Measurements from ENCODE around the gene PIP. TPM values are rescaled to one million over a fixed set of nuclear protein-coding genes. Genes with fewer than 3 reads are reported as not detected.

The PIP gene
- total RNA-seq, 1 experiment from 2014 or later: not detected

- no peak overlapping the region for H2AFZ ChIP-seq (ENCODE audit: low read depth, low read length, poor library complexity, severe bottlenecking)
- no TSS peak for BruUV-seq (replicated peaks)
- H4K20me1 ChIP-seq (ENCODE audit: insufficient read depth): no peaks in the 10 kb centered on the region
- intact Hi-C loops (cut with micrococcal nuclease): no loop called here
- ATAC-seq: no peak
- H3K36me3 ChIP-seq (ENCODE audit: control insufficient read depth in 1 of 2, insufficient read depth in 2 of 2, low read length in 2 of 2): no peaks in the 10 kb centered on the region
- ChIA-PET RAD21 (ENCODE audit: low non-redundant PET in 1 of 2, low total read pairs in 2 of 2, uncharacterized antibody in 2 of 2, unreplicated experiment in 2 of 2) (no interaction called here), POLR2A (no interaction called here), CTCF (no interaction called here)
- no peak overlapping the region for H3K9ac ChIP-seq (ENCODE audit: low read length)
- TF ChIP-seq CBX3 (IDR thresholded peaks at IDR 0.05; ENCODE audit: low read depth) (no peak), POLR2A (IDR thresholded peaks at IDR 0.05; ENCODE audit: borderline replicate concordance, extremely low read depth, insufficient read depth, insufficient read length) (no peak), JUND (IDR thresholded peaks at IDR 0.05) (no peak), TCF7L2 (IDR thresholded peaks at IDR 0.05; ENCODE audit: borderline replicate concordance, extremely low read depth, insufficient read depth, insufficient read length) (no peak), ELF1 (IDR thresholded peaks at IDR 0.05; ENCODE audit: borderline replicate concordance, low read depth) (no peak), SP1 (IDR thresholded peaks at IDR 0.05; ENCODE audit: low read depth) (no peak), EGR1 (IDR thresholded peaks at IDR 0.05; ENCODE audit: low read depth) (no peak), POLR2AphosphoS5 (IDR thresholded peaks at IDR 0.05; ENCODE audit: low read depth, low read length) (no peak), MAX (IDR thresholded peaks at IDR 0.05) (no peak), EZH2phosphoT487 (IDR thresholded peaks at IDR 0.05; ENCODE audit: borderline replicate concordance) (no peak), ZNF274 (IDR thresholded peaks at IDR 0.05; ENCODE audit: low read depth, low read length) (no peak), YY1 (IDR thresholded peaks at IDR 0.05; ENCODE audit: extremely low read depth, insufficient replicate concordance, low read depth, low read length) (no peak), ZFX (IDR thresholded peaks at IDR 0.05) (no peak)
- TF ChIP-seq, protein P1, sequence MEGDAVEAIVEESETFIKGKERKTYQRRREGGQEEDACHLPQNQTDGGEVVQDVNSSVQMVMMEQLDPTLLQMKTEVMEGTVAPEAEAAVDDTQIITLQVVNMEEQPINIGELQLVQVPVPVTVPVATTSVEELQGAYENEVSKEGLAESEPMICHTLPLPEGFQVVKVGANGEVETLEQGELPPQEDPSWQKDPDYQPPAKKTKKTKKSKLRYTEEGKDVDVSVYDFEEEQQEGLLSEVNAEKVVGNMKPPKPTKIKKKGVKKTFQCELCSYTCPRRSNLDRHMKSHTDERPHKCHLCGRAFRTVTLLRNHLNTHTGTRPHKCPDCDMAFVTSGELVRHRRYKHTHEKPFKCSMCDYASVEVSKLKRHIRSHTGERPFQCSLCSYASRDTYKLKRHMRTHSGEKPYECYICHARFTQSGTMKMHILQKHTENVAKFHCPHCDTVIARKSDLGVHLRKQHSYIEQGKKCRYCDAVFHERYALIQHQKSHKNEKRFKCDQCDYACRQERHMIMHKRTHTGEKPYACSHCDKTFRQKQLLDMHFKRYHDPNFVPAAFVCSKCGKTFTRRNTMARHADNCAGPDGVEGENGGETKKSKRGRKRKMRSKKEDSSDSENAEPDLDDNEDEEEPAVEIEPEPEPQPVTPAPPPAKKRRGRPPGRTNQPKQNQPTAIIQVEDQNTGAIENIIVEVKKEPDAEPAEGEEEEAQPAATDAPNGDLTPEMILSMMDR (IDR thresholded peaks at IDR 0.05 in 2 of 3, conservative IDR thresholded peaks at IDR 0.05 in 1 of 3; ENCODE audit: borderline replicate concordance in 1 of 3, insufficient read depth in 1 of 3, low read depth in 2 of 3, low read length in 2 of 3): no peak
- TF ChIP-seq, protein P2, sequence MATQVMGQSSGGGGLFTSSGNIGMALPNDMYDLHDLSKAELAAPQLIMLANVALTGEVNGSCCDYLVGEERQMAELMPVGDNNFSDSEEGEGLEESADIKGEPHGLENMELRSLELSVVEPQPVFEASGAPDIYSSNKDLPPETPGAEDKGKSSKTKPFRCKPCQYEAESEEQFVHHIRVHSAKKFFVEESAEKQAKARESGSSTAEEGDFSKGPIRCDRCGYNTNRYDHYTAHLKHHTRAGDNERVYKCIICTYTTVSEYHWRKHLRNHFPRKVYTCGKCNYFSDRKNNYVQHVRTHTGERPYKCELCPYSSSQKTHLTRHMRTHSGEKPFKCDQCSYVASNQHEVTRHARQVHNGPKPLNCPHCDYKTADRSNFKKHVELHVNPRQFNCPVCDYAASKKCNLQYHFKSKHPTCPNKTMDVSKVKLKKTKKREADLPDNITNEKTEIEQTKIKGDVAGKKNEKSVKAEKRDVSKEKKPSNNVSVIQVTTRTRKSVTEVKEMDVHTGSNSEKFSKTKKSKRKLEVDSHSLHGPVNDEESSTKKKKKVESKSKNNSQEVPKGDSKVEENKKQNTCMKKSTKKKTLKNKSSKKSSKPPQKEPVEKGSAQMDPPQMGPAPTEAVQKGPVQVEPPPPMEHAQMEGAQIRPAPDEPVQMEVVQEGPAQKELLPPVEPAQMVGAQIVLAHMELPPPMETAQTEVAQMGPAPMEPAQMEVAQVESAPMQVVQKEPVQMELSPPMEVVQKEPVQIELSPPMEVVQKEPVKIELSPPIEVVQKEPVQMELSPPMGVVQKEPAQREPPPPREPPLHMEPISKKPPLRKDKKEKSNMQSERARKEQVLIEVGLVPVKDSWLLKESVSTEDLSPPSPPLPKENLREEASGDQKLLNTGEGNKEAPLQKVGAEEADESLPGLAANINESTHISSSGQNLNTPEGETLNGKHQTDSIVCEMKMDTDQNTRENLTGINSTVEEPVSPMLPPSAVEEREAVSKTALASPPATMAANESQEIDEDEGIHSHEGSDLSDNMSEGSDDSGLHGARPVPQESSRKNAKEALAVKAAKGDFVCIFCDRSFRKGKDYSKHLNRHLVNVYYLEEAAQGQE (IDR thresholded peaks at IDR 0.05; ENCODE audit: low read depth): no peak
- no peak overlapping the region for H3K4me3 ChIP-seq (replicated peaks in 1 of 2; ENCODE audit: low read depth in 1 of 2, low read length in 2 of 2)
- no peaks in the 10 kb centered on the region for H3K79me2 ChIP-seq (ENCODE audit: insufficient read depth, low read length)
- no peaks in the 10 kb centered on the region for H3K9me2 ChIP-seq (ENCODE audit: insufficient read depth)
- no peaks in the 10 kb centered on the region for H3K9me3 ChIP-seq (ENCODE audit: control insufficient read depth in 1 of 2, insufficient read depth in 1 of 2, low read depth in 1 of 2, low read length in 2 of 2)
- H3K27me3 ChIP-seq (ENCODE audit: insufficient read depth, low read length): peaks cover 30% of the 10 kb centered on the region
- no peak overlapping the region for H3K4me2 ChIP-seq (ENCODE audit: low read length)
- no peak for DNase-seq (ENCODE audit: low read depth, low spot score)
- no peaks in the 10 kb centered on the region for H3K4me1 ChIP-seq (ENCODE audit: control insufficient read depth in 1 of 2, insufficient read depth in 2 of 2, low read length in 2 of 2)
- no peak overlapping the region for H3K27ac ChIP-seq (ENCODE audit: low read depth, low read length)
These were observed 1.3 kb upstream of the PIP start for GRCh38 chr7:143130541-143130940.

All from HCT116 (cell line).